GM12874 (cell line): Measurements from ENCODE around the gene ARMC2.

Source experiments
- CTCF ChIP-seq: IDR thresholded peaks from 2 replicates; pipeline ENCODE4 v1.5.1; 2011; ENCODE audit warnings: low read depth, mild to moderate bottlenecking, control low read depth, low read length, moderate library complexity; ENCODE audit not compliant: insufficient read depth

Gene ARMC2

GRCh38 chr6:109009962-109010704 is 161.9 kb downstream of the ARMC2 start:
- TF ChIP-seq CTCF: no peak

- TF ChIP-seq CTCF: no peak
Measured at GRCh38 chr6:109010705-109011102, 162.5 kb downstream of the ARMC2 start.

- no peak for TF ChIP-seq CTCF
Measured at GRCh38 chr6:109013656-109014305, 165.6 kb downstream of the ARMC2 start.

GRCh38 chr6:109014606-109015005 is 166.4 kb downstream of the ARMC2 start:
- no peak for TF ChIP-seq CTCF

GRCh38 chr6:109015176-109015575 is 167.0 kb downstream of the ARMC2 start:
- TF ChIP-seq CTCF: no peak

GRCh38 chr6:109019911-109020310 is 171.7 kb downstream of the ARMC2 start:
- TF ChIP-seq CTCF: no peak

GRCh38 chr6:109021870-109022269 is 173.6 kb downstream of the ARMC2 start:
- no peak for TF ChIP-seq CTCF
